ENCODE results near the gene DDIAS.

DDIAS gene

GRCh38 chr11:82867495-82868082 lies 33.9 kb upstream of the DDIAS start:
- peak; percentile 55 for DNase-seq (ENCODE audit: low read depth)
- TF ChIP-seq CTCF (IDR thresholded peaks at IDR 0.05; ENCODE audit: control insufficient read depth, insufficient read depth, low read depth, low read length, missing control alignments) = peak; percentile 62
- peak overlapping the region; percentile 29 for H3K4me3 ChIP-seq (ENCODE audit: control insufficient read depth, low read depth, low read length)

- no peak overlapping the region for H3K4me3 ChIP-seq (ENCODE audit: control insufficient read depth, low read depth, low read length)
- no peak for TF ChIP-seq CTCF (IDR thresholded peaks at IDR 0.05; ENCODE audit: control insufficient read depth, insufficient read depth, low read depth, low read length, missing control alignments)
- no peak for DNase-seq (ENCODE audit: low read depth)
Observed at GRCh38 chr11:82869657-82870056, 31.9 kb upstream of the DDIAS start.

GRCh38 chr11:82871646-82872045 lies 29.9 kb upstream of the DDIAS start:
- TF ChIP-seq CTCF (IDR thresholded peaks at IDR 0.05; ENCODE audit: control insufficient read depth, insufficient read depth, low read depth, low read length, missing control alignments) = no peak
- no peak overlapping the region for H3K4me3 ChIP-seq (ENCODE audit: control insufficient read depth, low read depth, low read length)
- peak; percentile 27 for DNase-seq (ENCODE audit: low read depth)

- no peak overlapping the region for H3K4me3 ChIP-seq (ENCODE audit: control insufficient read depth, low read depth, low read length)
- no peak for DNase-seq (ENCODE audit: low read depth)
- TF ChIP-seq CTCF (IDR thresholded peaks at IDR 0.05; ENCODE audit: control insufficient read depth, insufficient read depth, low read depth, low read length, missing control alignments) = no peak
Observed at GRCh38 chr11:82872377-82873150, 29.0 kb upstream of the DDIAS start.

- no peak for TF ChIP-seq CTCF (IDR thresholded peaks at IDR 0.05; ENCODE audit: control insufficient read depth, insufficient read depth, low read depth, low read length, missing control alignments)
- DNase-seq (ENCODE audit: low read depth) = no peak
- no peak overlapping the region for H3K4me3 ChIP-seq (ENCODE audit: control insufficient read depth, low read depth, low read length)
Observed at GRCh38 chr11:82873919-82874333, 27.6 kb upstream of the DDIAS start.

GRCh38 chr11:82874646-82875523 lies 26.7 kb upstream of the DDIAS start:
- no peak for TF ChIP-seq CTCF (IDR thresholded peaks at IDR 0.05; ENCODE audit: control insufficient read depth, insufficient read depth, low read depth, low read length, missing control alignments)
- DNase-seq (ENCODE audit: low read depth) = no peak
- H3K4me3 ChIP-seq (ENCODE audit: control insufficient read depth, low read depth, low read length) = no peak overlapping the region
